ENCODE data around the gene MSL2.
"Not testable (repeated sequence)": the region's sequence is repeated elsewhere in the genome, so short reads cannot be mapped to it uniquely, and the experiment has no call there.

Gene MSL2

GRCh38 chr3:136141891-136142290 is 54.2 kb downstream of the MSL2 start:
- DNase-seq (ENCODE audit: low read depth) = peak; percentile 15
- no peak for TF ChIP-seq CTCF (conservative IDR thresholded peaks at IDR 0.05; ENCODE audit: low read length)
- no peak overlapping the region for H3K4me3 ChIP-seq (ENCODE audit: low read length)

GRCh38 chr3:136141291-136141785 is 54.8 kb downstream of the MSL2 start:
- peak; percentile 32 for DNase-seq (ENCODE audit: low read depth)
- no peak for TF ChIP-seq CTCF (conservative IDR thresholded peaks at IDR 0.05; ENCODE audit: low read length)
- H3K4me3 ChIP-seq (ENCODE audit: low read length) = no peak overlapping the region

GRCh38 chr3:136136454-136136853 is 59.7 kb downstream of the MSL2 start:
- H3K4me3 ChIP-seq (ENCODE audit: low read length) = no peak overlapping the region
- no peak for TF ChIP-seq CTCF (conservative IDR thresholded peaks at IDR 0.05; ENCODE audit: low read length)
- DNase-seq (ENCODE audit: low read depth) = no peak

GRCh38 chr3:136135039-136135802 is 60.9 kb downstream of the MSL2 start:
- no peak for DNase-seq (ENCODE audit: low read depth)
- no peak overlapping the region for H3K4me3 ChIP-seq (ENCODE audit: low read length)
- no peak for TF ChIP-seq CTCF (conservative IDR thresholded peaks at IDR 0.05; ENCODE audit: low read length)

GRCh38 chr3:136134091-136134490 is 62.0 kb downstream of the MSL2 start:
- H3K4me3 ChIP-seq (ENCODE audit: low read length) = no peak overlapping the region
- TF ChIP-seq CTCF (conservative IDR thresholded peaks at IDR 0.05; ENCODE audit: low read length) = no peak
- no peak for DNase-seq (ENCODE audit: low read depth)

- DNase-seq (ENCODE audit: low read depth); H3K4me3 ChIP-seq (ENCODE audit: low read length): not testable (repeated sequence)
Observed at GRCh38 chr3:136131647-136132046, 64.5 kb downstream of the MSL2 start.

- TF ChIP-seq CTCF (conservative IDR thresholded peaks at IDR 0.05; ENCODE audit: low read length) = no peak
- no peak overlapping the region for H3K4me3 ChIP-seq (ENCODE audit: low read length)
- no peak for DNase-seq (ENCODE audit: low read depth)
Observed at GRCh38 chr3:136122006-136122405, 74.1 kb downstream of the MSL2 start.

All from AG10803 (cell line).